Common myeloid progenitor, CD34-positive (primary cell): ENCODE results near the gene IBA57.
A peak's percentile ranks its signal among the peaks of the same experiment; 100 is the strongest.

Experiments
- CTCF ChIA-PET: fragments of 350-600 bp; sonication (Branson Sonifier 250); formaldehyde crosslinking; loops from one replicate; lab custom pipeline; 2021; ENCODE audit warnings: antibody characterized with exemption; lab: Charles Lee
- POLR2A ChIA-PET: fragments of 350-600 bp; sonication (Branson Sonifier 250); formaldehyde crosslinking; loops from one replicate; lab custom pipeline; 2021; ENCODE audit warnings: antibody characterized with exemption; lab: Charles Lee
- DNase-seq, 3 donors: peaks; one replicate each; pipeline versions ENCODE4 v3.0.0 to v3.0.0-alpha.2; 2013
- H3K27ac ChIP-seq, 2 experiments: 1 replicate in 1 of 2; 2 replicates in 1 of 2; pipeline ENCODE4 v1.7.0; 2013; ENCODE audit warnings: inconsistent platforms in 2 of 2, low read length in 2 of 2, mild to moderate bottlenecking in 2 of 2, low read depth in 1 of 2, moderate library complexity in 1 of 2; ENCODE audit not compliant: severe bottlenecking in 2 of 2, insufficient read depth in 1 of 2, poor library complexity in 1 of 2
- H3K27me3 ChIP-seq, 5 experiments: replicated peaks in 2 of 5; 1 replicate in 3 of 5; 2 replicates in 2 of 5; pipeline versions ENCODE4 v1.6.1 to v1.7.0; 2013; ENCODE audit warnings: low read length in 4 of 5, mild to moderate bottlenecking in 2 of 5, moderate library complexity in 2 of 5, inconsistent platforms in 1 of 5; ENCODE audit not compliant: insufficient read depth in 5 of 5, control insufficient read depth in 4 of 5
- H3K36me3 ChIP-seq, 4 experiments: 1 replicate in 2 of 4; 2 replicates in 2 of 4; pipeline versions ENCODE4 v1.6.1 to v1.7.0; 2013; ENCODE audit warnings: low read length in 3 of 4, control low read depth in 1 of 4, mild to moderate bottlenecking in 1 of 4; ENCODE audit not compliant: control insufficient read depth in 4 of 4, insufficient read depth in 4 of 4
- H3K4me1 ChIP-seq, 4 experiments: 1 replicate in 3 of 4; 2 replicates in 1 of 4; pipeline versions ENCODE4 v1.6.1 to v1.7.1; 2013; ENCODE audit warnings: low read length in 3 of 4, mild to moderate bottlenecking in 3 of 4, control low read depth in 1 of 4, inconsistent platforms in 1 of 4, moderate library complexity in 1 of 4; ENCODE audit not compliant: control insufficient read depth in 4 of 4, insufficient read depth in 4 of 4; ENCODE audit errors: control extremely low read depth in 1 of 4
- H3K4me3 ChIP-seq, 7 experiments: 1 replicate in 4 of 7; 2 replicates in 3 of 7; pipeline versions ENCODE4 v1.5.1 to v1.7.0; 2013; ENCODE audit warnings: mild to moderate bottlenecking in 7 of 7, low read length in 6 of 7, moderate library complexity in 6 of 7, inconsistent platforms in 2 of 7, low read depth in 2 of 7, control low read depth in 1 of 7; ENCODE audit not compliant: insufficient read depth in 4 of 7, control insufficient read depth in 1 of 7; ENCODE audit errors: extremely low read depth in 1 of 7
- H3K9me3 ChIP-seq, 5 experiments: 1 replicate in 4 of 5; 2 replicates in 1 of 5; pipeline versions ENCODE4 v1.6.1 to v1.7.1; 2013; ENCODE audit warnings: low read length in 4 of 5, mild to moderate bottlenecking in 2 of 5, inconsistent platforms in 1 of 5, low read depth in 1 of 5, moderate library complexity in 1 of 5; ENCODE audit not compliant: control insufficient read depth in 4 of 5, insufficient read depth in 2 of 5; ENCODE audit errors: control extremely low read depth in 1 of 5
- WGBS: methylation state at CpG from one replicate; pipeline ENCODE4 v1.1.5; 2013; ENCODE audit not compliant: insufficient coverage; 5-methylcytosine and 5-hydroxymethylcytosine counted together

Gene IBA57

DNA sequence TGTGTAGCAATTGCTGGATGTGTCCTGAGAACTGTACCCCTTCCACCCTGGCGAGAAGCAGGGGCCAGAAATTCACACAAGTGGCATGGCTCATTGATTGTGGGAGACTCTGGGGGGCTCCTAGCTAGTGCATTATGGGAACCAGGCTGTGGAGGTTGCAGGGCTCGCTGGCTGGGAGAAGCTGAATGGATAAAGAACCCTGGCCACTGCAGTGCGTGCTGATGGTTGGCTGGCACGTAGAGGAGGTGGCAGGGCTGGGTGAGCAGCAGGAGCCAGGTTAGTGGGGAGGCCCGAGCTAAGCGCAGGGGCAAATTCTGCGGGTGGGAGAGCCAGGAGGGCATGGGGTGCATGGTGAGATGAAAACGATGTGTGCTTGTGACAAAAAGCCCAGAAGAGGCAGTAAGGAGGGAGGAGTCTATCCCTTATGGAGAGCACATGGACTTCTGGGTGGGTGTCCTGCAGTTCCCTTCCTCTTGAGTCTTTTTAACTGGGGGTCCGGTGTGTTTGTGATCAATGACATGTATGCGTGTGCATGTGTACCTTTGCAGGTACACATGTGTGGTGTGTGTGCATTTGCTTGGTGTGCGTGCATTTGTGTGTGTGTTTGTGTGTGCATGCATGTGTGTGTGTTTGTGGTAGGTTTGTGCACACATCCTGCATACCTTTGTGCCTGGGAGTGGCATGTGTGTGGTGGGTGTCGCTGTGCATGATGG, 22.0 kb upstream of the IBA57 start:
- CTCF ChIA-PET = interaction anchor here (1.1 to 1.6 kb wide), 4 partner anchors 11 to 36 kb away, joined by 3 to 9 read pairs (median 6); partner anchors contain the start of gene IBA57
- no peaks in the 10 kb centered on the region for H3K9me3 ChIP-seq
- POLR2A ChIA-PET = no interaction called here
- DNase-seq = no peak
- WGBS = 96% methylated on average over 12 of the region's 12 CpGs
- peaks cover 4 to 41% (median 28%) of the 10 kb centered on the region in 4 experiments for H3K36me3 ChIP-seq
- H3K27ac ChIP-seq = no peak overlapping the region
- no peaks in the 10 kb centered on the region for H3K27me3 ChIP-seq
- no peak overlapping the region for H3K4me3 ChIP-seq
- H3K4me1 ChIP-seq = peaks cover 4 to 39% (median 31%) of the 10 kb centered on the region in 4 experiments

DNA sequence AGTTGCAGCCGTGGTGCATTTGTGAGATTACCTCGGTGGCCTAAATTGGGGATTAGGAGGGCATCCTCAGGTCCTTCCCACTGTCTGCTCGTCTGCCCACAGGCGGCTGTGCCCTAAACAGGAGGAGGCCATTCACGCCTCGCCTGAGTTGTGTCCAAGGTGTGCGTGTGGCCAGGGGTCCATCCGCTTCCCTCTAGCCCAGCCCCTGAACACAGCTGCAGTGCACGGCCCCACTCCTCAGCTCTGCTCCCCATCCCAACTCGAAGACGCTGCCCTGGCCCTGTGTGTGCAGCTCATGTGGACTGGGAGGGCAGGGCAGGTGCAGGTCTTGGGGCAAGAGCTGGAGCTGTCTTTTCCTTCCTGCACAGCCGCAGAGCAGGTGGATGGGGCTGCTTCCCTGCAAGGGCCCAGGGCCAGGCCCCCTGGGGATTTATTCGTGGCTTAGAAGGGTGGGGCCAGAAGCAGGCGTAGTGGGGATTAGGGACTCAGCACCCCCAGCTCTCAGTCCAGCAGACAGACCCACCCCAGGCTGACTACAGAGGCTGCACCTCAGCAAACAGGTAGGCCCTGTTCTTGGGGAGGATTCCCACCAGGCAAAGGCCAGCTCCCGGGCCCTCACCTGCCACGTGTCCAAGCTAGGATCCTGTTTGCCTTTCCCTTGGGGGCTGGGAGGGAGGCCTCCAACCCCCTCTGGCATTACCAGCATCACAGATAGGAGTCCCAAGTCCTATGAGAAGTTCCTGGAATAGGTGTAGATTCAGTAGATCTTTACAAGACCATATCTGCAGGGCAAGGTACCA, 21.2 kb upstream of the IBA57 start:
- H3K4me1 ChIP-seq = peaks cover 4 to 32% (median 25%) of the 10 kb centered on the region in 4 experiments
- H3K4me3 ChIP-seq = no peak overlapping the region
- peak overlapping the region in 1 of 2 experiments; percentile 27 for H3K27ac ChIP-seq
- H3K36me3 ChIP-seq = peaks cover 4 to 47% (median 31%) of the 10 kb centered on the region in 4 experiments
- POLR2A ChIA-PET = no interaction called here
- no peaks in the 10 kb centered on the region for H3K27me3 ChIP-seq
- no peak for DNase-seq
- H3K9me3 ChIP-seq = no peaks in the 10 kb centered on the region
- CTCF ChIA-PET = interaction anchor here (1.0 kb wide), 1 partner anchor 13 kb away, joined by 3 read pairs; no protein-coding TSS in a partner anchor
- WGBS = 93% methylated on average over 12 of the region's 16 CpGs

DNA sequence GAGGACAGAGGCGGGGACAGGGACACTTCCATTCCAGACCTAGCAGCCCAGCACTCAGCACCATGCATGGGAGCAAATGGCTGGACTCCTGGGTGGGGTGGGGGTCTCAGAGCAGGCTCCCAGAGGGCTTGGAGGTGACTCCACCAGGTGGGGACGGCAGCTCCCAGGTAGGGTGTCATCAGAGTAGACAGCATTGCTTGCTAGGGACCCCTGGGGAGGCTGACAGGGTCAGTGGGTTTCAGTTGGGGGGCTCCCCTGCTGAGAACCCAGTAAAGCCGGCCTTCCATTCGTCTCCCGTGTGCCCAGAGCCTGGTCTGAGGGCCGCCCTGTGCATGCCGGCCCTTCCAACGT, 20.6 kb upstream of the IBA57 start:
- Histone ChIP-seq H3K4me1 (peaks cover 4 to 29% (median 22%) of the 10 kb centered on the region in 4 experiments), H3K36me3 (peaks cover 4 to 47% (median 32%) of the 10 kb centered on the region in 4 experiments), H3K9me3 (no peaks in the 10 kb centered on the region), H3K27me3 (no peaks in the 10 kb centered on the region), H3K27ac (peak overlapping the region in 1 of 2 experiments; percentile 27), H3K4me3 (no peak overlapping the region)
- ChIA-PET POLR2A (no interaction called here), CTCF (interaction anchor here (1.0 kb wide), 1 partner anchor 14 kb away, joined by 3 read pairs; no protein-coding TSS in a partner anchor)
- 97% methylated on average over 8 of the region's 8 CpGs for WGBS
- no peak for DNase-seq

DNA sequence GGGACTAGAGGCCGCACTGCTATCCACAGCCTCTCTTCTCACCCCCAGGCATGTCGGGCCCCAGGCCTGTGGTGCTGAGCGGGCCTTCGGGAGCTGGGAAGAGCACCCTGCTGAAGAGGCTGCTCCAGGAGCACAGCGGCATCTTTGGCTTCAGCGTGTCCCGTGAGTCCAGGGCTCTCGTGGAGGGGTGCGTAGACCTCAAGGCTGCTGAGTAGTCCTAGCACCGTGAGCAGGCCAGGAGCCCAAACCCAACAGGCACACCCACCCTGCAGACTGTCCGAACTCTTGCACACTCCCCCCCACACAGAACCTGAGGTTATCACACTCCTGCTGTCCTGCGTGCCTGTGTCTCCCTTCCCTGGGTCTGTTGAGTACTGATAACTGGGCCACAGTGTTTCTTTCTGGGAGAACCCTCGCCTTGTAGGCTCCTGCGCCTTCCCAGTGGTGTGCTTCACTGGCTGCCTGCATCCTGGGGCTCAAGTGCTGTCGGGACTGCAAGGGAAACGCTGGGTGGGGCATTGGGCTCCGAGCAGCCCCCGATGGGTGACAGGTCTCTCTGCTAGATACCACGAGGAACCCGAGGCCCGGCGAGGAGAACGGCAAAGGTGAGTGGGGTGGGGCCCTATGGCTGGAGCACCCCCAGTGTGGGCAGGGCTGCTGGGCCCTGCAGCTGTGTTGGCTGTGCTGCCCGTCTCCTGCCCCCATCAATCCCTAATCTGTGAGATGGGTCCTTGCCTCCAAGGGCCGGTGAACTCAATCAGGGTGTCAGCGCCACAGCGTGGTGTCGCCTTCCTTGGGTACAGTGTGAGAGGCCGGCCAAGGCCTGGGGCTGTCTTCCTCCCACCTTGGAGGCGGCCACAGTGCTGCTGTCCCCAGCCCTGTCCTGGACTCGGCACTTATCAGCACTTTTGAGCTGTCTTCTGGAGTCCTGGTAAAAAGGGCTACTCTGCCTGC, 19.9 kb upstream of the IBA57 start:
- WGBS = 99% methylated on average over 28 of the region's 31 CpGs
- Histone ChIP-seq H3K4me3 (no peak overlapping the region), H3K36me3 (peaks cover 4 to 47% (median 32%) of the 10 kb centered on the region in 4 experiments), H3K27ac (no peak overlapping the region), H3K9me3 (no peaks in the 10 kb centered on the region), H3K4me1 (peaks cover 4 to 27% (median 21%) of the 10 kb centered on the region in 4 experiments), H3K27me3 (no peaks in the 10 kb centered on the region)
- no peak for DNase-seq
- ChIA-PET POLR2A (no interaction called here), CTCF (no interaction called here)

DNA sequence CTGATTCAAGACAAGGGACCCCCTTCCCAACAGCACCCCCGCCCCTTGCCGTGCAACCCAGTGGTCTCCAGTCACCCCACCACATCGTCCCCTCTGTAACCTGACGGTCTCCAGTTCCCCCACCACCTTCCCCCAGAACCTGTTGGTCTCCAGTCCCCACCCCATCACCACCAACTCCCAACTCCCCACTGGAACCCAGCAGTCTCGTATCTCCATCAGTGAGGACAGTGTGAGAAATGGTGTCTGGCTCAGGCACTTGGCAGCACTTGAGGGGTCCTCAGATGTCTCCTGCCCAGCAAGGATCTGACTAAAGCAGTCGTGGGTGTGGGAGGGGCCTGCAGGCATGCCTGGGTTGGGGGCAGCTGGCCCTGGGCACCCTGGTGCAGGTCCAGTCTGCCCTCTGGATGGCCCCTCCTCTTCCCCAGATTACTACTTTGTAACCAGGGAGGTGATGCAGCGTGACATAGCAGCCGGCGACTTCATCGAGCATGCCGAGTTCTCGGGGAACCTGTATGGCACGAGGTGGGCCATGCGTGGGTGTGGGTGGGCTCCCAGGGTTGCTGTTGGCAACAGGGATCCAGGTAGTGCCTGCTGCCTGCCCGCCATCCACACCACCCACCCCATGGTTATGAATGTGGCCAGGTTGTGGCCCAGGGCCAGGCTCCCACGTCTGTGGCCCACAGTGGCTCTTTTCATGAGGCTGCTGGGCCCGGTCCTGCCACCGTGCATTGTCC, 19.0 kb upstream of the IBA57 start:
- DNase-seq = no peak
- ChIA-PET POLR2A (no interaction called here), CTCF (no interaction called here)
- WGBS = 93% methylated on average over 13 of the region's 18 CpGs
- Histone ChIP-seq H3K27ac (no peak overlapping the region), H3K4me1 (peaks cover 0 to 18% (median 13%) of the 10 kb centered on the region in 4 experiments), H3K36me3 (peaks cover 4 to 47% (median 32%) of the 10 kb centered on the region in 4 experiments), H3K27me3 (no peaks in the 10 kb centered on the region), H3K9me3 (no peaks in the 10 kb centered on the region), H3K4me3 (no peak overlapping the region)

DNA sequence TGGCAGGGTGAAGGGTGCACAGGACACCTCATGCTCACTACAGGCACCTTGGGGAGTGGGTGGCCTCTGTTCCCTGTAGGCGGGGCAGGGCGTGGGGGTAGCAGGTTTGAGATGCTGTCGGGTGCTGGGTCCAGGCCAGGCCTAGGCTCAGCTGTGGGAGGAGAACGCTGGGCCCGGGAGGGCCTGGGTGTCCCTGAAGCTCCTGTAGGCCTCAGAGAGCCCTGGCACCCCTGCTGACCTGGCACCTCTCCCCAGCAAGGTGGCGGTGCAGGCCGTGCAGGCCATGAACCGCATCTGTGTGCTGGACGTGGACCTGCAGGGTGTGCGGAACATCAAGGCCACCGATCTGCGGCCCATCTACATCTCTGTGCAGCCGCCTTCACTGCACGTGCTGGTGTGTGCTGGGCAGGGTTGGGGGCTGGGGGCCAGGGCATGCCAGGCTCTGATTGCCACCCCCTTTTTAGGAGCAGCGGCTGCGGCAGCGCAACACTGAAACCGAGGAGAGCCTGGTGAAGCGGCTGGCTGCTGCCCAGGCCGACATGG, 18.4 kb upstream of the IBA57 start:
- CTCF ChIA-PET = no interaction called here

More for the DNA sequence above, 18.4 kb upstream of the IBA57 start:
- Histone ChIP-seq H3K27ac (no peak overlapping the region), H3K27me3 (no peaks in the 10 kb centered on the region), H3K4me3 (no peak overlapping the region), H3K4me1 (peaks cover 0 to 12% (median 6%) of the 10 kb centered on the region in 4 experiments), H3K9me3 (no peaks in the 10 kb centered on the region), H3K36me3 (peaks cover 4 to 42% (median 32%) of the 10 kb centered on the region in 4 experiments)
- WGBS = 99% methylated on average over 18 of the region's 20 CpGs
- POLR2A ChIA-PET = no interaction called here
- DNase-seq = no peak
